ENCODE data around the gene GP1BB. TPM values are rescaled to one million over a fixed set of nuclear protein-coding genes. Genes with fewer than 3 reads are reported as not detected.

The GP1BB gene
- total RNA-seq, 1 donor from 2014 or later, result 5.7 TPM

DNA sequence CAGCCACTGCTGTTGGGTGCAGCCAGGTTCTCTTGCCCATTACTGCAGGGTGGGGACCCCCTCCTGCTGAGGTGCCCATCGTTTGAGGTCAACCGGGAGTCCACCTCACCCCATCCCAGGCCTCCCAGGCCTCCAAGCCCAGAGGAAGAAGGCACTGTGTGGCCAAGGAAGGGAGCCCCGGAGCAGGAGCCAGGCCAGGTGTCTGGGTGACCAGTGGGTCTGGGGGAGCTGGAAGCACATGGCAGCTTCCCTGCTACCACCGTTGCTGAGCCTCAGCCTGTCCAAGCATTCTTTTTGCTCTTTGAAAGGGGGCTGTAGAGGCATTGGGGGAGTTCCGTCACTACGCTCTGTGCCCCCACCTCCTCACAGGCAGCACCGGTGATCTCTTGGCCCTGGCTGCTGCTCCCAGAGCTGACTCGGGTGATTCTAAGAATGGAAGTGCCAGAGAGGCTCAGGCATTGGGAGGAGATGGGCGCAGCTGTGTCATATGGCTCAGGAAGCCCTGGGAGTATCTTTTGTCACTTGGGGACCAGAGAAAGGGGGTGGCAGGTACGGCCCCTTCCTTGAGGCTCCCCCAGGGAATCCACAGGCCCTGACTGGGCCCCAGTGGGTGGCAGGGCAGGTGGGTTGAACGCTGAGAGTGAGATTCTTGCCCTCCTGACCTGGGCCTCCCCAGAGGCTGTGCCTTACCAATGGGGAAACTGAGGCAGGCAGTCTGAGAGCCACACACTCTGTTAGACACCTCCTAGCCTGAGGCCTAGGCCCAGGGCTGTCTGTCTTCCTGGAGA lies 7.1 kb upstream of the GP1BB start:
- no peak overlapping the region for H3K27ac Mint-ChIP-seq
- H3K4me3 Mint-ChIP-seq, result peak overlapping the region; percentile 13
- H3K27me3 Mint-ChIP-seq (ENCODE audit: low read depth), result peaks cover 34% of the 10 kb centered on the region
- H3K4me1 Mint-ChIP-seq, result peaks cover 8% of the 10 kb centered on the region
- H3K9me3 Mint-ChIP-seq, result no peaks in the 10 kb centered on the region
- no peak for DNase-seq (ENCODE audit: low spot score in 2 of 2, unreplicated experiment in 2 of 2)
- peaks cover 15% of the 10 kb centered on the region for H3K36me3 Mint-ChIP-seq
- TF ChIP-seq, protein P1, sequence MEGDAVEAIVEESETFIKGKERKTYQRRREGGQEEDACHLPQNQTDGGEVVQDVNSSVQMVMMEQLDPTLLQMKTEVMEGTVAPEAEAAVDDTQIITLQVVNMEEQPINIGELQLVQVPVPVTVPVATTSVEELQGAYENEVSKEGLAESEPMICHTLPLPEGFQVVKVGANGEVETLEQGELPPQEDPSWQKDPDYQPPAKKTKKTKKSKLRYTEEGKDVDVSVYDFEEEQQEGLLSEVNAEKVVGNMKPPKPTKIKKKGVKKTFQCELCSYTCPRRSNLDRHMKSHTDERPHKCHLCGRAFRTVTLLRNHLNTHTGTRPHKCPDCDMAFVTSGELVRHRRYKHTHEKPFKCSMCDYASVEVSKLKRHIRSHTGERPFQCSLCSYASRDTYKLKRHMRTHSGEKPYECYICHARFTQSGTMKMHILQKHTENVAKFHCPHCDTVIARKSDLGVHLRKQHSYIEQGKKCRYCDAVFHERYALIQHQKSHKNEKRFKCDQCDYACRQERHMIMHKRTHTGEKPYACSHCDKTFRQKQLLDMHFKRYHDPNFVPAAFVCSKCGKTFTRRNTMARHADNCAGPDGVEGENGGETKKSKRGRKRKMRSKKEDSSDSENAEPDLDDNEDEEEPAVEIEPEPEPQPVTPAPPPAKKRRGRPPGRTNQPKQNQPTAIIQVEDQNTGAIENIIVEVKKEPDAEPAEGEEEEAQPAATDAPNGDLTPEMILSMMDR (IDR thresholded peaks at IDR 0.05; ENCODE audit: unreplicated experiment), result no peak

DNA sequence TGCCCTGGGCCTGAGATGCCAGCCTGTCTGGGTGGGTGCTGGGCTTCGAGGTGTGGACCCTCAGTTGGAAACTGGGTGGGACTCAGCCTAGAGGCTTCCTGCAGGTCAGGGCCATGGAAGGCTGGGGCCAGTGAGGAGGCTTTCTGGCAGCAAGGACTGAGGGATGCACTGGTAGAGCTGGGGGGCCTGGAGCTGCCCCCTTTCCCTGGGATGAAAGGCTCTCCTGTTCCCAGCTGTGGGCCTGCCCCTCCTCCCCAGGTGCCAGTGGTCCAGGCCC lies 6.6 kb upstream of the GP1BB start:
- H3K4me1 Mint-ChIP-seq, result peaks cover 9% of the 10 kb centered on the region
- H3K36me3 Mint-ChIP-seq, result peaks cover 15% of the 10 kb centered on the region
- no peak for DNase-seq (ENCODE audit: low spot score in 2 of 2, unreplicated experiment in 2 of 2)
- no peaks in the 10 kb centered on the region for H3K9me3 Mint-ChIP-seq
- H3K27ac Mint-ChIP-seq, result no peak overlapping the region
- TF ChIP-seq, protein P1 (IDR thresholded peaks at IDR 0.05; ENCODE audit: unreplicated experiment), result no peak
- H3K4me3 Mint-ChIP-seq, result no peak overlapping the region
- H3K27me3 Mint-ChIP-seq (ENCODE audit: low read depth), result peaks cover 39% of the 10 kb centered on the region

DNA sequence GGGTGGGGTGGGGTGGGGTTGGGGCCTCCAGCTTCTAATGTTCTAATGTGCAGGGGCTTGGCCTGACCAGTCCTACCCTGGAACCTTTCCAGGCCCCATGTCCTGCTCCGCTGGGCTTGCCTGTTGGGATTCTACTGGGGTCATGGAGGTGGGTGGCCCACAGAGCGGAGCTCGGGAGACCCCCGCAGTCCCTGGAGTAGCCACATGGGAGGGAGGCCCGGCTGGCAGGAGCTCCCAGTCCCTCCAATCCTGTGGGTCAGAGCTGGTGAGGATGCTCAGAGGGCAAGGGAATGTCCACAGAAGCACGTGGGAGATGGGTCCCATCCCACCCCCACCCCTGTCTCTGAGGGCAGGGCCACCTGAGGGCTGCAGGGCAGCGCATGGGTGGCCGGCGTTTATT lies 6.2 kb upstream of the GP1BB start:
- Mint-ChIP-seq H3K9me3 (no peaks in the 10 kb centered on the region), H3K27me3 (ENCODE audit: low read depth) (peaks cover 43% of the 10 kb centered on the region), H3K36me3 (peaks cover 15% of the 10 kb centered on the region), H3K4me3 (peak overlapping the region; percentile 64), H3K27ac (no peak overlapping the region), H3K4me1 (peaks cover 10% of the 10 kb centered on the region)
- DNase-seq (ENCODE audit: low spot score in 2 of 2, unreplicated experiment in 2 of 2), result no peak
- TF ChIP-seq, protein P1 (IDR thresholded peaks at IDR 0.05; ENCODE audit: unreplicated experiment), result no peak

DNA sequence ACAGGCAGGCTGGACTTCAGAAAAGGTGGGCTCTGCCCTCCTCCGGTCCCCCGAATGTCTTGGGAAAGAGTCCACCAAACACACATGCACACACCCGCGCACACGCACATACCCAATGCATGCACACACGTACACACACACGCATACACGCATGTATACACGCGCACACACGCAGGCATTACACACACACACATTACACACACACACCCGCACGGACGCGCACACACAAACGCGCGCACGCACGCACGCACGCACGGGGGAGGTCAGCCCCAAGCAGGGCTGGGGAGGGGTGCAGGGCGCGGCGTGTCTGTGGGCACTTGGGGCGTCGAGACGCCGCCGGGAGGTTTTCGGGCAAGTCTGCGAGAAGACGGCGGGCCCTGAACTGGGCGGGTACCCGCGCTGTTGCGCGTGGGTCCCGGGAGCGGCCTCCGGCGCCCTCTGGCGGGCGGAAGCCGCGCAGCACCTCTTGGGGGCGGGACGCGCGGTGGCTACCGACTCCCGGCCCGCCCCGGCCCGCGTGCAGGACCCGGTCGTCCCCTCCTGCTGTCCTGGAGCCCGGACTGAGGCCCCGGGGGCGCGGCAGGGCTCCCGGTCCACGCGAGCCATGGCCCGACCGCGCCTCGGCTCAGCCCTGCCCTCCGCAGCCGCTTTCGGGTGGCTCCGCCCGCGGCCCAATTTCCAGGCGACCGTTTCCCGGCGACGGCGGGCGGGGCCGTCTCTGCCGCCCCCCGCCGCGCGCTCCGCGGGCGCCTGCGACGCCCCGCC lies 5.5 kb upstream of the GP1BB start:
- peaks cover 15% of the 10 kb centered on the region for H3K36me3 Mint-ChIP-seq
- TF ChIP-seq, protein P1 (IDR thresholded peaks at IDR 0.05; ENCODE audit: unreplicated experiment), result peak; percentile 90
- H3K27ac Mint-ChIP-seq, result no peak overlapping the region
- peaks cover 50% of the 10 kb centered on the region for H3K27me3 Mint-ChIP-seq (ENCODE audit: low read depth)
- peaks cover 13% of the 10 kb centered on the region for H3K4me1 Mint-ChIP-seq
- H3K4me3 Mint-ChIP-seq, result peak overlapping the region; percentile 64
- DNase-seq (ENCODE audit: low spot score in 2 of 2, unreplicated experiment in 2 of 2), result peak; percentile 58 to 86
- no peaks in the 10 kb centered on the region for H3K9me3 Mint-ChIP-seq

DNA sequence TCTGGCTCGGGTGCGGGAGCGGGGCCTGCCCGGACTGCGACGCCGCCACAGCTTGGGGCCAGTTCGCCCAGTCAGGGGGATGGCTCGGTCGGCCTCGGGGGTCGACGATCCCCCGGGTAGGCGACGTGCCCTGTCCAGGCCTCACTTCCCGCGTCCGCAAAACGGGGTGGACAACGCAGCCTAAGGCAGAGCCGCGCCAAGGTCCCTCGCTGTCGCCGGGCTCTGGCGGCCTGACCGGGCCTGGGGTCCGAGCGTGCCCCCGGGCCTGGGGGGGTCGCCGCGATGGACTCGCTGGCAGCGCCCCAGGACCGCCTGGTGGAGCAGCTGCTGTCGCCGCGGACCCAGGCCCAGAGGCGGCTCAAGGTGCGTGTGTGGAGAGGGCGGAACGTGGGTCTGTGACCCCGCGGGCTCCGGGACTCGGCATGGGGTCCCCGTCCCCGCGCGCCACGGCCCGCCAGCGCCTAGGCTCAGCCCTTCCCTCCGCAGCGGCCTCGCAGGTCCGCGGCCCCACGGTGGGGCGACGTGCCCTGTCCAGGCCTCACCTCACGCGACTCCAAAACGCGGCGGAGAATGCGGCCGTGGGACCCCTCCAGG lies 4.8 kb upstream of the GP1BB start:
- no peak overlapping the region for H3K27ac Mint-ChIP-seq
- TF ChIP-seq, protein P1 (IDR thresholded peaks at IDR 0.05; ENCODE audit: unreplicated experiment), result no peak
- peaks cover 56% of the 10 kb centered on the region for H3K27me3 Mint-ChIP-seq (ENCODE audit: low read depth)
- H3K36me3 Mint-ChIP-seq, result peaks cover 17% of the 10 kb centered on the region
- no peaks in the 10 kb centered on the region for H3K9me3 Mint-ChIP-seq
- H3K4me1 Mint-ChIP-seq, result peaks cover 17% of the 10 kb centered on the region
- H3K4me3 Mint-ChIP-seq, result peak overlapping the region; percentile 42
- DNase-seq (ENCODE audit: low spot score in 2 of 2, unreplicated experiment in 2 of 2), result no peak

Data from mesothelial cell of epicardium (in vitro differentiated cells).